NB4 (cell line): ENCODE results near the gene HAVCR1.

Experiments used
- DNase-seq: peaks from one replicate; pipeline ENCODE4 v3.0.0; 2010; ENCODE audit warnings: low read depth
- H3K4me3 ChIP-seq: one replicate; pipeline ENCODE4 v1.5.1; 2011; ENCODE audit warnings: mild to moderate bottlenecking, low read depth, low read length, moderate library complexity
- MAX ChIP-seq: IDR thresholded peaks from 2 replicates; pipeline ENCODE4 v1.6.1; 2011; ENCODE audit warnings: low read depth, low read length
- MYC ChIP-seq: IDR thresholded peaks from 2 replicates; pipeline ENCODE4 v1.6.1; 2011; ENCODE audit warnings: low read depth, low read length
- POLR2A ChIP-seq: IDR thresholded peaks from 2 replicates; pipeline ENCODE4 v1.6.1; 2011; ENCODE audit warnings: mild to moderate bottlenecking; ENCODE audit not compliant: insufficient read length; ENCODE audit errors: extremely low read depth
- TF ChIP-seq, protein P1 (sequence below): IDR thresholded peaks from one replicate; pipeline ENCODE4 v1.5.1; 2012; ENCODE audit warnings: low read depth, low read length

The HAVCR1 gene

DNA sequence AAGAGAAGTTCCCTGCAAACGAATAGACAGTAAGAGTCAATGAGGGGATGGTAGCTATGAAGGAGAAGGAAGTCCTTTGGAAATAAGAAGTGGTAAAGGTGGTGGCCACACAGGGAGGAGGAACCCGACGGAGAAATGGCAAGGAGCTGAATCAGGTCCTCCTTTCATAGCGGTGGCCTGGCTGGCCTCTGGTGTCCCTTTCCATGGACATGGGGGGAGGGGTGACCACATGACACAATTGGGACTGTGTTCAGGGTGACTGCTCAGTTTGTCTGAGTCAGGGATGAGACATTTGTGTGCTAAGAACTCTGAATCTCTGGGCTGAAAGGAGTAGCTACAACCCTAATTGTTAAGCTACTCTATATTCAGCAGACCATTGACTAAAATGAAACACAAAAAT lies 67.2 kb downstream of the HAVCR1 start:
- TF ChIP-seq MYC, result no peak
- TF ChIP-seq MAX, result no peak
- TF ChIP-seq, protein P1, sequence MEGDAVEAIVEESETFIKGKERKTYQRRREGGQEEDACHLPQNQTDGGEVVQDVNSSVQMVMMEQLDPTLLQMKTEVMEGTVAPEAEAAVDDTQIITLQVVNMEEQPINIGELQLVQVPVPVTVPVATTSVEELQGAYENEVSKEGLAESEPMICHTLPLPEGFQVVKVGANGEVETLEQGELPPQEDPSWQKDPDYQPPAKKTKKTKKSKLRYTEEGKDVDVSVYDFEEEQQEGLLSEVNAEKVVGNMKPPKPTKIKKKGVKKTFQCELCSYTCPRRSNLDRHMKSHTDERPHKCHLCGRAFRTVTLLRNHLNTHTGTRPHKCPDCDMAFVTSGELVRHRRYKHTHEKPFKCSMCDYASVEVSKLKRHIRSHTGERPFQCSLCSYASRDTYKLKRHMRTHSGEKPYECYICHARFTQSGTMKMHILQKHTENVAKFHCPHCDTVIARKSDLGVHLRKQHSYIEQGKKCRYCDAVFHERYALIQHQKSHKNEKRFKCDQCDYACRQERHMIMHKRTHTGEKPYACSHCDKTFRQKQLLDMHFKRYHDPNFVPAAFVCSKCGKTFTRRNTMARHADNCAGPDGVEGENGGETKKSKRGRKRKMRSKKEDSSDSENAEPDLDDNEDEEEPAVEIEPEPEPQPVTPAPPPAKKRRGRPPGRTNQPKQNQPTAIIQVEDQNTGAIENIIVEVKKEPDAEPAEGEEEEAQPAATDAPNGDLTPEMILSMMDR, result no peak
- no peak for TF ChIP-seq POLR2A
- H3K4me3 ChIP-seq, result no peak overlapping the region
- DNase-seq, result no peak

- H3K4me3 ChIP-seq, result no peak overlapping the region
- TF ChIP-seq MAX (no peak), MYC (no peak), POLR2A (no peak)
- TF ChIP-seq, protein P1, result no peak
- no peak for DNase-seq
Measured at GRCh38 chr5:156984064-156984463, 74.9 kb downstream of the HAVCR1 start.

DNA sequence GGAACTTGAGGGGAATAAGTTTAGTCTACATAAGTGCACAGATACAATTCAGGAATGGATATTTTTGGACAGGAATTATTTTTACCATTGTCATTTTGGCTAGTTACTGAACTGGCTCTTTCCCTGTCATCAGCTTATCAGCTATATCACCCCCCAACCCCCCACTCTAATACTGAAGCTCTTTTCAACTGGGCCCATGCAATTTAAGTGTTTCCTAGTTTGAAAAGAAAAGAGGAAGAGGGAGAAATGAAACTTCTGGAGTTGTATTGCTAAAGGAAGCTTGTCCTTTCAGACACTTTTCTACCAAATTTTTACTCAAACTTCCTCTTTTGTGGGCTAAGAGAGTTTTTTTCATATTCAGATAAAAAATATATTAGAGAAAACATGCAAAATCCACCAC lies 77.4 kb downstream of the HAVCR1 start:
- no peak overlapping the region for H3K4me3 ChIP-seq
- TF ChIP-seq MYC, result no peak
- no peak for TF ChIP-seq POLR2A
- TF ChIP-seq MAX, result no peak
- TF ChIP-seq, protein P1, result no peak
- peak; percentile 26 for DNase-seq
